Endodermal cell (in vitro differentiated cells): ENCODE results near the gene CDC40. TPM values are rescaled to one million over a fixed set of nuclear protein-coding genes. Genes with fewer than 3 reads are reported as not detected.
"Not testable (repeated sequence)": the region's sequence is repeated elsewhere in the genome, so short reads cannot be mapped to it uniquely, and the experiment has no call there.

Experiments
- DNase-seq: peaks from one replicate; pipeline ENCODE4 v3.0.0-alpha.2; 2017
- H3K27ac ChIP-seq: 2 replicates; pipeline ENCODE4 v1.5.1; 2013; ENCODE audit warnings: mild to moderate bottlenecking, low read depth, low read length, moderate library complexity
- H3K27me3 ChIP-seq: 2 replicates; pipeline ENCODE4 v1.6.1; 2013; ENCODE audit warnings: mild to moderate bottlenecking, low read length, moderate library complexity; ENCODE audit not compliant: insufficient read depth, control insufficient read depth, poor library complexity, severe bottlenecking
- H3K36me3 ChIP-seq: 2 replicates; pipeline ENCODE4 v1.7.0; 2013; ENCODE audit warnings: mild to moderate bottlenecking, low read length, moderate library complexity; ENCODE audit not compliant: control insufficient read depth, insufficient read depth
- H3K4me1 ChIP-seq: one replicate; pipeline ENCODE4 v1.7.0; 2013; ENCODE audit warnings: low read length; ENCODE audit not compliant: control insufficient read depth, insufficient read depth
- H3K4me3 ChIP-seq: 2 replicates; pipeline ENCODE4 v1.5.1; 2013; ENCODE audit warnings: mild to moderate bottlenecking, low read length, moderate library complexity
- H3K9ac ChIP-seq: 2 replicates; pipeline ENCODE4 v1.6.1; 2013; ENCODE audit warnings: mild to moderate bottlenecking, low read length, moderate library complexity; ENCODE audit not compliant: poor library complexity, severe bottlenecking; ENCODE audit errors: extremely low read depth
- H3K9me3 ChIP-seq: 2 replicates; pipeline ENCODE4 v1.6.1; 2013; ENCODE audit warnings: mild to moderate bottlenecking, low read length, moderate library complexity; ENCODE audit not compliant: control insufficient read depth
- H3K27ac Mint-ChIP-seq: 2 replicates; pipeline ENCODE4 v1.8.0; 2020; ENCODE audit warnings: mixed read lengths
- H3K27me3 Mint-ChIP-seq: 2 replicates; pipeline ENCODE4 v1.8.0; 2021; ENCODE audit warnings: mild to moderate bottlenecking, mixed read lengths; ENCODE audit not compliant: insufficient read depth
- H3K36me3 Mint-ChIP-seq: 2 replicates; pipeline ENCODE4 v1.8.0; 2020; ENCODE audit warnings: low read depth, mixed read lengths
- H3K4me1 Mint-ChIP-seq: 2 replicates; pipeline ENCODE4 v1.8.0; 2020; ENCODE audit warnings: mixed read lengths
- H3K4me3 Mint-ChIP-seq: 2 replicates; pipeline ENCODE4 v1.8.0; 2020; ENCODE audit warnings: mild to moderate bottlenecking, moderate library complexity, mixed read lengths
- H3K9me3 Mint-ChIP-seq: 2 replicates; pipeline ENCODE4 v1.8.0; 2020; ENCODE audit warnings: mild to moderate bottlenecking, mixed read lengths
- WGBS, 2 experiments: methylation state at CpG; one replicate each; pipeline versions ENCODE4 v1.1.5 to v1.1.7; 2013; ENCODE audit warnings: missing lambda C conversion rate in 2 of 2, mixed read lengths in 1 of 2; ENCODE audit not compliant: insufficient coverage in 1 of 2, insufficient read length in 1 of 2; 5-methylcytosine and 5-hydroxymethylcytosine counted together
- total RNA-seq, 2 donors: library from RNA; stranded (reverse); fragmentation: NEBNext Ultra II Directional in 1 of 2; extraction: Animal tissue kit (Norgen Biotek cat#: 25700) in 1 of 2; gene quantifications; 2 replicates in 1 of 2; 3 replicates in 1 of 2; pipeline ENCODE4 v1.2.1, GENCODE V29; 2021
- TF ChIP-seq, protein P1 (sequence below): fragments of 200-600 bp; sonication (generic); conservative IDR thresholded peaks from 2 replicates; pipeline ENCODE4 v1.5.0; 2021; ENCODE audit warnings: antibody characterized with exemption, mild to moderate bottlenecking

CDC40 gene
- total RNA-seq, 2 donors from 2014 or later = 25.7 to 26.8 TPM

DNA sequence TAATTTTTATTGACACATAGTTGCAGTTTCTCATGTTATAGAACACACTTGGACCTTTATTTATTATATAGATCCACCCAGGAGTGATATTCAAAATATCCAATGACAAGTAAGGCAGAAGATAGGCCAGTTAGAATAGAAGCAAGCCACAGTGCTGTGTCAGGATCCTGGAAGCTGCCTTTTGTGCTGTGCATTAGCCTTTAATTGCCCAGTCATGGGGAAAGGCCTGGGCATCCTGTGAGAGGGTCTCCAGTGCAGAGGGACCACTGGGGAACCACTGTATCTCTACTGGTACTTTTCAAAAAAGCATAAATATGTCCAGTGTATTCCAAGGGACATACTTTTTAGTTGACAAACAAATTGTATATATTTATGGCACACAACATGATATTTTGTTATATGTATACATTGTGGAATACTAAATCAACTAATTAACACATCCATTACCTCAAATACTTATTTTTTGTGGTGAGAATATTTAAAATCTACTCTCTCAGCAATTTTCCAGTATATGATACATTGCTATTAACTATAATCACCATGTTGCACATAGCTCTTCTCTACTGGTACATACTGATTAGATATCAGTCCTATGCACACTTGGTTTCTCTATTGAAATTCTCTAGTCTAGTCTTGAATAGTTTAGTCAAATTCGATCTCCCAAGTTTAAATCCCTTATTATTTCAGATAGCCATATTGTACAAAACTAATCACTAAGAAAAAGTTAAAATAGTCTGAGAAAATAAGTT, 59.5 kb downstream of the CDC40 start:
- H3K9me3 Mint-ChIP-seq = no peaks in the 10 kb centered on the region
- whole genome bisulfite sequencing, 2 experiments = 100% methylated on average over 1 of the region's 1 CpG; no CpG with 5 or more reads in 1 of the 2 experiments
- H3K27ac ChIP-seq = no peak overlapping the region
- no peaks in the 10 kb centered on the region for H3K4me1 Mint-ChIP-seq
- H3K4me3 Mint-ChIP-seq = no peak overlapping the region
- no peak overlapping the region for H3K9ac ChIP-seq
- no peaks in the 10 kb centered on the region for H3K27me3 Mint-ChIP-seq
- TF ChIP-seq, protein P1, sequence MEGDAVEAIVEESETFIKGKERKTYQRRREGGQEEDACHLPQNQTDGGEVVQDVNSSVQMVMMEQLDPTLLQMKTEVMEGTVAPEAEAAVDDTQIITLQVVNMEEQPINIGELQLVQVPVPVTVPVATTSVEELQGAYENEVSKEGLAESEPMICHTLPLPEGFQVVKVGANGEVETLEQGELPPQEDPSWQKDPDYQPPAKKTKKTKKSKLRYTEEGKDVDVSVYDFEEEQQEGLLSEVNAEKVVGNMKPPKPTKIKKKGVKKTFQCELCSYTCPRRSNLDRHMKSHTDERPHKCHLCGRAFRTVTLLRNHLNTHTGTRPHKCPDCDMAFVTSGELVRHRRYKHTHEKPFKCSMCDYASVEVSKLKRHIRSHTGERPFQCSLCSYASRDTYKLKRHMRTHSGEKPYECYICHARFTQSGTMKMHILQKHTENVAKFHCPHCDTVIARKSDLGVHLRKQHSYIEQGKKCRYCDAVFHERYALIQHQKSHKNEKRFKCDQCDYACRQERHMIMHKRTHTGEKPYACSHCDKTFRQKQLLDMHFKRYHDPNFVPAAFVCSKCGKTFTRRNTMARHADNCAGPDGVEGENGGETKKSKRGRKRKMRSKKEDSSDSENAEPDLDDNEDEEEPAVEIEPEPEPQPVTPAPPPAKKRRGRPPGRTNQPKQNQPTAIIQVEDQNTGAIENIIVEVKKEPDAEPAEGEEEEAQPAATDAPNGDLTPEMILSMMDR = no peak
- peaks cover 13% of the 10 kb centered on the region for H3K36me3 Mint-ChIP-seq
- no peak overlapping the region for H3K4me3 ChIP-seq
- H3K27me3 ChIP-seq = no peaks in the 10 kb centered on the region
- DNase-seq = no peak
- H3K9me3 ChIP-seq = peaks cover 5% of the 10 kb centered on the region
- peaks cover 5% of the 10 kb centered on the region for H3K36me3 ChIP-seq
- H3K4me1 ChIP-seq = no peaks in the 10 kb centered on the region
- H3K27ac Mint-ChIP-seq = no peak overlapping the region

GRCh38 chr6:110244621-110245020, 64.4 kb downstream of the CDC40 start:
- not testable (repeated sequence) for H3K9me3 Mint-ChIP-seq, H3K4me1 Mint-ChIP-seq, H3K36me3 ChIP-seq, H3K27ac Mint-ChIP-seq, H3K27me3 Mint-ChIP-seq, H3K4me3 Mint-ChIP-seq, H3K4me1 ChIP-seq, H3K27ac ChIP-seq, DNase-seq, H3K36me3 Mint-ChIP-seq, H3K4me3 ChIP-seq, H3K9ac ChIP-seq, H3K27me3 ChIP-seq, H3K9me3 ChIP-seq
- 90 to 100% methylated on average over 1 to 3 of the region's 3 CpGs for WGBS, 2 experiments

- Mint-ChIP-seq H3K9me3 (peaks cover under 1% of the 10 kb centered on the region), H3K4me1 (peaks cover 3% of the 10 kb centered on the region), H3K27me3 (peaks cover 1% of the 10 kb centered on the region), H3K27ac (no peak overlapping the region), H3K4me3 (no peak overlapping the region), H3K36me3 (no peaks in the 10 kb centered on the region)
- H3K27me3 ChIP-seq = no peaks in the 10 kb centered on the region
- H3K4me1 ChIP-seq = no peaks in the 10 kb centered on the region
- no peak overlapping the region for H3K9ac ChIP-seq
- WGBS, 2 experiments = 96% methylated on average over 3 of the region's 3 CpGs; no CpG with 5 or more reads in 1 of the 2 experiments
- H3K4me3 ChIP-seq = no peak overlapping the region
- no peak for DNase-seq
- H3K36me3 ChIP-seq = no peaks in the 10 kb centered on the region
- no peaks in the 10 kb centered on the region for H3K9me3 ChIP-seq
- no peak overlapping the region for H3K27ac ChIP-seq
- TF ChIP-seq, protein P1 = no peak
These were observed 66.2 kb downstream of the CDC40 start for GRCh38 chr6:110246378-110246777.
